ENCODE results near the gene MAN1A1.

Gene MAN1A1

GRCh38 chr6:119355890-119356289 is 6.3 kb upstream of the MAN1A1 start:
- Histone ChIP-seq H3K4me3 (ENCODE audit: low read length in 2 of 2) (no peak overlapping the region), H3K27me3 (ENCODE audit: control insufficient read depth in 1 of 2, insufficient read depth in 2 of 2, low read length in 2 of 2) (no peaks in the 10 kb centered on the region), H3K4me1 (ENCODE audit: control insufficient read depth, insufficient read depth, low read length) (no peaks in the 10 kb centered on the region), H3K9ac (ENCODE audit: low read length in 2 of 2) (no peak overlapping the region), H3K9me3 (ENCODE audit: control insufficient read depth in 2 of 2, low read length in 2 of 2) (no peaks in the 10 kb centered on the region), H3K36me3 (ENCODE audit: control insufficient read depth in 2 of 2, insufficient read depth in 2 of 2, low read length in 2 of 2) (no peaks in the 10 kb centered on the region), H3K27ac (ENCODE audit: low read length) (no peak overlapping the region)

- Histone ChIP-seq H3K9ac (ENCODE audit: low read length in 2 of 2) (no peak overlapping the region), H3K27ac (ENCODE audit: low read length) (no peak overlapping the region), H3K9me3 (ENCODE audit: control insufficient read depth in 2 of 2, low read length in 2 of 2) (no peaks in the 10 kb centered on the region), H3K4me3 (ENCODE audit: low read length in 2 of 2) (no peak overlapping the region), H3K27me3 (ENCODE audit: control insufficient read depth in 1 of 2, insufficient read depth in 2 of 2, low read length in 2 of 2) (no peaks in the 10 kb centered on the region), H3K36me3 (ENCODE audit: control insufficient read depth in 2 of 2, insufficient read depth in 2 of 2, low read length in 2 of 2) (no peaks in the 10 kb centered on the region), H3K4me1 (ENCODE audit: control insufficient read depth, insufficient read depth, low read length) (no peaks in the 10 kb centered on the region)
Observed at GRCh38 chr6:119355157-119355556, 5.6 kb upstream of the MAN1A1 start.

- Histone ChIP-seq H3K27ac (ENCODE audit: low read length) (no peak overlapping the region), H3K27me3 (ENCODE audit: control insufficient read depth in 1 of 2, insufficient read depth in 2 of 2, low read length in 2 of 2) (no peaks in the 10 kb centered on the region), H3K9me3 (ENCODE audit: control insufficient read depth in 2 of 2, low read length in 2 of 2) (no peaks in the 10 kb centered on the region), H3K4me1 (ENCODE audit: control insufficient read depth, insufficient read depth, low read length) (no peaks in the 10 kb centered on the region), H3K9ac (ENCODE audit: low read length in 2 of 2) (no peak overlapping the region), H3K36me3 (ENCODE audit: control insufficient read depth in 2 of 2, insufficient read depth in 2 of 2, low read length in 2 of 2) (no peaks in the 10 kb centered on the region), H3K4me3 (ENCODE audit: low read length in 2 of 2) (no peak overlapping the region)
Observed at GRCh38 chr6:119353696-119354095, 4.1 kb upstream of the MAN1A1 start.

- no peaks in the 10 kb centered on the region for H3K9me3 ChIP-seq (ENCODE audit: control insufficient read depth in 2 of 2, low read length in 2 of 2)
- no peaks in the 10 kb centered on the region for H3K36me3 ChIP-seq (ENCODE audit: control insufficient read depth in 2 of 2, insufficient read depth in 2 of 2, low read length in 2 of 2)
- H3K27ac ChIP-seq (ENCODE audit: low read length): no peak overlapping the region
- H3K4me3 ChIP-seq (ENCODE audit: low read length in 2 of 2): no peak overlapping the region
- H3K27me3 ChIP-seq (ENCODE audit: control insufficient read depth in 1 of 2, insufficient read depth in 2 of 2, low read length in 2 of 2): no peaks in the 10 kb centered on the region
- peaks cover 9% of the 10 kb centered on the region for H3K4me1 ChIP-seq (ENCODE audit: control insufficient read depth, insufficient read depth, low read length)
- peak overlapping the region in 1 of 2 donors; percentile 6 for H3K9ac ChIP-seq (ENCODE audit: low read length in 2 of 2)
Observed at GRCh38 chr6:119352001-119352400, 2.4 kb upstream of the MAN1A1 start.

- Histone ChIP-seq H3K27me3 (ENCODE audit: control insufficient read depth in 1 of 2, insufficient read depth in 2 of 2, low read length in 2 of 2) (no peaks in the 10 kb centered on the region), H3K9me3 (ENCODE audit: control insufficient read depth in 2 of 2, low read length in 2 of 2) (no peaks in the 10 kb centered on the region)
Observed at GRCh38 chr6:119350952-119351372, 1.4 kb upstream of the MAN1A1 start.

GRCh38 chr6:119350202-119350951 is 816 bp upstream of the MAN1A1 start:
- Histone ChIP-seq H3K36me3 (ENCODE audit: control insufficient read depth in 2 of 2, insufficient read depth in 2 of 2, low read length in 2 of 2) (no peaks in the 10 kb centered on the region), H3K27ac (ENCODE audit: low read length) (peak overlapping the region; percentile 92), H3K9ac (ENCODE audit: low read length in 2 of 2) (peak overlapping the region; percentile 88 to 95), H3K9me3 (ENCODE audit: control insufficient read depth in 2 of 2, low read length in 2 of 2) (no peaks in the 10 kb centered on the region), H3K4me1 (ENCODE audit: control insufficient read depth, insufficient read depth, low read length) (peaks cover 11% of the 10 kb centered on the region), H3K4me3 (ENCODE audit: low read length in 2 of 2) (peak overlapping the region; percentile 85 to 92), H3K27me3 (ENCODE audit: control insufficient read depth in 1 of 2, insufficient read depth in 2 of 2, low read length in 2 of 2) (no peaks in the 10 kb centered on the region)

More at GRCh38 chr6:119350952-119351372, 1.4 kb upstream of the MAN1A1 start:
- peaks cover 11% of the 10 kb centered on the region for H3K4me1 ChIP-seq (ENCODE audit: control insufficient read depth, insufficient read depth, low read length)
- H3K9ac ChIP-seq (ENCODE audit: low read length in 2 of 2): peak overlapping the region; percentile 88 to 95
- H3K36me3 ChIP-seq (ENCODE audit: control insufficient read depth in 2 of 2, insufficient read depth in 2 of 2, low read length in 2 of 2): no peaks in the 10 kb centered on the region
- peak overlapping the region; percentile 92 for H3K27ac ChIP-seq (ENCODE audit: low read length)
- H3K4me3 ChIP-seq (ENCODE audit: low read length in 2 of 2): peak overlapping the region; percentile 85 to 92

GRCh38 chr6:119348748-119349360 is 707 bp downstream of the MAN1A1 start:
- H3K36me3 ChIP-seq (ENCODE audit: control insufficient read depth in 2 of 2, insufficient read depth in 2 of 2, low read length in 2 of 2): no peaks in the 10 kb centered on the region
- peak overlapping the region; percentile 92 for H3K27ac ChIP-seq (ENCODE audit: low read length)
- H3K4me1 ChIP-seq (ENCODE audit: control insufficient read depth, insufficient read depth, low read length): peaks cover 11% of the 10 kb centered on the region
- no peaks in the 10 kb centered on the region for H3K9me3 ChIP-seq (ENCODE audit: control insufficient read depth in 2 of 2, low read length in 2 of 2)
- H3K4me3 ChIP-seq (ENCODE audit: low read length in 2 of 2): peak overlapping the region; percentile 90 to 92
- no peaks in the 10 kb centered on the region for H3K27me3 ChIP-seq (ENCODE audit: control insufficient read depth in 1 of 2, insufficient read depth in 2 of 2, low read length in 2 of 2)
- H3K9ac ChIP-seq (ENCODE audit: low read length in 2 of 2): peak overlapping the region; percentile 79 to 80

GRCh38 chr6:119348096-119348747 is 1.3 kb downstream of the MAN1A1 start:
- no peaks in the 10 kb centered on the region for H3K27me3 ChIP-seq (ENCODE audit: control insufficient read depth in 1 of 2, insufficient read depth in 2 of 2, low read length in 2 of 2)
- peaks cover 11% of the 10 kb centered on the region for H3K4me1 ChIP-seq (ENCODE audit: control insufficient read depth, insufficient read depth, low read length)
- H3K36me3 ChIP-seq (ENCODE audit: control insufficient read depth in 2 of 2, insufficient read depth in 2 of 2, low read length in 2 of 2): no peaks in the 10 kb centered on the region
- H3K4me3 ChIP-seq (ENCODE audit: low read length in 2 of 2): peak overlapping the region; percentile 90 to 92
- no peaks in the 10 kb centered on the region for H3K9me3 ChIP-seq (ENCODE audit: control insufficient read depth in 2 of 2, low read length in 2 of 2)
- H3K27ac ChIP-seq (ENCODE audit: low read length): peak overlapping the region; percentile 92
- H3K9ac ChIP-seq (ENCODE audit: low read length in 2 of 2): peak overlapping the region; percentile 79 to 80

GRCh38 chr6:119347466-119348095 is 2.0 kb downstream of the MAN1A1 start:
- Histone ChIP-seq H3K27me3 (ENCODE audit: control insufficient read depth in 1 of 2, insufficient read depth in 2 of 2, low read length in 2 of 2) (no peaks in the 10 kb centered on the region), H3K4me1 (ENCODE audit: control insufficient read depth, insufficient read depth, low read length) (peaks cover 11% of the 10 kb centered on the region), H3K36me3 (ENCODE audit: control insufficient read depth in 2 of 2, insufficient read depth in 2 of 2, low read length in 2 of 2) (no peaks in the 10 kb centered on the region), H3K9ac (ENCODE audit: low read length in 2 of 2) (peak overlapping the region; percentile 79 to 80), H3K27ac (ENCODE audit: low read length) (peak overlapping the region; percentile 92), H3K4me3 (ENCODE audit: low read length in 2 of 2) (peak overlapping the region; percentile 90 to 92), H3K9me3 (ENCODE audit: control insufficient read depth in 2 of 2, low read length in 2 of 2) (no peaks in the 10 kb centered on the region)

GRCh38 chr6:119346936-119347335 is 2.6 kb downstream of the MAN1A1 start:
- H3K27me3 ChIP-seq (ENCODE audit: control insufficient read depth in 1 of 2, insufficient read depth in 2 of 2, low read length in 2 of 2): no peaks in the 10 kb centered on the region
- H3K27ac ChIP-seq (ENCODE audit: low read length): peak overlapping the region; percentile 92
- H3K9me3 ChIP-seq (ENCODE audit: control insufficient read depth in 2 of 2, low read length in 2 of 2): no peaks in the 10 kb centered on the region
- peaks cover 11% of the 10 kb centered on the region for H3K4me1 ChIP-seq (ENCODE audit: control insufficient read depth, insufficient read depth, low read length)
- H3K9ac ChIP-seq (ENCODE audit: low read length in 2 of 2): peak overlapping the region; percentile 51 to 79
- no peaks in the 10 kb centered on the region for H3K36me3 ChIP-seq (ENCODE audit: control insufficient read depth in 2 of 2, insufficient read depth in 2 of 2, low read length in 2 of 2)
- peak overlapping the region; percentile 90 to 92 for H3K4me3 ChIP-seq (ENCODE audit: low read length in 2 of 2)
